Stomach (tissue), 4 donors: ENCODE data around the gene CHCHD3.

Experiments
- CTCF ChIP-seq, 7 experiments: fragments of 450-650 bp in 4 of 7; fragments of 200-600 bp in 3 of 7; sonication (generic) in 3 of 7; IDR thresholded peaks; one replicate each; pipeline ENCODE4 v1.5.1; 2016 to 2019; ENCODE audit warnings: antibody characterized with exemption in 7 of 7, control low read depth in 2 of 7, mild to moderate bottlenecking in 1 of 7
- EP300 ChIP-seq: sonication (generic); formaldehyde crosslinking; IDR thresholded peaks from one replicate; pipeline ENCODE4 v1.6.1; 2017; ENCODE audit warnings: antibody characterized with exemption
- POLR2AphosphoS5 ChIP-seq, 3 donors: sonication (generic); formaldehyde crosslinking; IDR thresholded peaks; one replicate each; pipeline ENCODE4 v1.6.1; 2016; ENCODE audit warnings: antibody characterized with exemption in 3 of 3

- TF ChIP-seq POLR2AphosphoS5 (IDR thresholded peaks at IDR 0.05), result no peak
- no peak for TF ChIP-seq CTCF (IDR thresholded peaks at IDR 0.05)
- no peak for TF ChIP-seq EP300
Measured at GRCh38 chr7:132877573-132877972, 204.3 kb downstream of the CHCHD3 start.
